IPS DF 6.9 (cell line): ENCODE results near the gene PYHIN1.
"Not testable (repeated sequence)": the region's sequence is repeated elsewhere in the genome, so short reads cannot be mapped to it uniquely, and the experiment has no call there.

ENCODE experiments used
- DNase-seq: peaks from one replicate; pipeline ENCODE4 v3.0.0-alpha.2; 2013; ENCODE audit warnings: low read depth, low spot score
- H3K27ac ChIP-seq: one replicate; pipeline ENCODE4 v1.5.1; 2013; ENCODE audit warnings: low read length, control low read depth
- H3K27me3 ChIP-seq: 2 replicates; pipeline ENCODE4 v1.6.1; 2013; ENCODE audit warnings: mild to moderate bottlenecking, low read length; ENCODE audit not compliant: control insufficient read depth, insufficient read depth
- H3K36me3 ChIP-seq: 2 replicates; pipeline ENCODE4 v1.6.1; 2013; ENCODE audit warnings: low read length; ENCODE audit not compliant: control insufficient read depth, insufficient read depth
- H3K4me1 ChIP-seq: 2 replicates; pipeline ENCODE4 v1.6.1; 2013; ENCODE audit warnings: low read length; ENCODE audit not compliant: control insufficient read depth, insufficient read depth
- H3K4me3 ChIP-seq: 2 replicates; pipeline ENCODE4 v1.5.1; 2013; ENCODE audit warnings: mild to moderate bottlenecking, low read length
- H3K9me3 ChIP-seq: 2 replicates; pipeline ENCODE4 v1.6.1; 2013; ENCODE audit warnings: low read length, inconsistent platforms; ENCODE audit not compliant: control insufficient read depth, insufficient read depth
- WGBS: extraction: QIAGEN DNeasy Blood & Tissue Kit; methylation state at CpG from one replicate; pipeline ENCODE4 v1.1.7; 2013; ENCODE audit warnings: mixed read lengths, missing lambda C conversion rate; ENCODE audit not compliant: insufficient read length, insufficient coverage; 5-methylcytosine and 5-hydroxymethylcytosine counted together

PYHIN1 gene

GRCh38 chr1:159010391-159010790 lies 79.0 kb downstream of the PYHIN1 start:
- peaks cover 2% of the 10 kb centered on the region; the same call in 1 of the 2 replicates for H3K27me3 ChIP-seq
- no peak overlapping the region for H3K4me3 ChIP-seq
- no CpG with 5 or more reads among the region's 5 CpGs for WGBS
- H3K4me1 ChIP-seq, result 0 out of 2 replicates have a peak, but pooled peaks cover 2% of the 10 kb centered on the region
- no peaks in the 10 kb centered on the region for H3K9me3 ChIP-seq
- no peaks in the 10 kb centered on the region for H3K36me3 ChIP-seq
- H3K27ac ChIP-seq, result no peak overlapping the region
- no peak for DNase-seq

- not testable (repeated sequence) for DNase-seq, H3K27ac ChIP-seq, H3K27me3 ChIP-seq, H3K9me3 ChIP-seq, H3K4me1 ChIP-seq, H3K4me3 ChIP-seq, H3K36me3 ChIP-seq
- WGBS, result no CpG with 5 or more reads among the region's 9 CpGs
Measured at GRCh38 chr1:159011001-159011400, 79.6 kb downstream of the PYHIN1 start.

GRCh38 chr1:159011751-159012150 lies 80.4 kb downstream of the PYHIN1 start:
- Histone ChIP-seq H3K9me3 (no peaks in the 10 kb centered on the region), H3K27ac (no peak overlapping the region), H3K36me3 (no peaks in the 10 kb centered on the region), H3K27me3 (no peaks in the 10 kb centered on the region; the same call in 1 of the 2 replicates), H3K4me3 (no peak overlapping the region), H3K4me1 (no peaks in the 10 kb centered on the region)
- DNase-seq, result no peak

- no CpG with 5 or more reads among the region's 6 CpGs for WGBS
- Histone ChIP-seq H3K4me3 (no peak overlapping the region), H3K27me3 (no peaks in the 10 kb centered on the region; the same call in 1 of the 2 replicates), H3K4me1 (no peaks in the 10 kb centered on the region), H3K36me3 (no peaks in the 10 kb centered on the region), H3K27ac (no peak overlapping the region), H3K9me3 (no peaks in the 10 kb centered on the region)
- no peak for DNase-seq
Measured at GRCh38 chr1:159012495-159012894, 81.1 kb downstream of the PYHIN1 start.

GRCh38 chr1:159014003-159014571 lies 82.7 kb downstream of the PYHIN1 start:
- Histone ChIP-seq H3K27me3 (no peaks in the 10 kb centered on the region), H3K4me1 (no peaks in the 10 kb centered on the region), H3K9me3 (no peaks in the 10 kb centered on the region), H3K36me3 (no peaks in the 10 kb centered on the region), H3K4me3 (no peak overlapping the region), H3K27ac (no peak overlapping the region)
- no peak for DNase-seq
- WGBS, result no CpG with 5 or more reads among the region's 3 CpGs

- no peak overlapping the region for H3K4me3 ChIP-seq
- WGBS, result no CpG with 5 or more reads among the region's 3 CpGs
- no peaks in the 10 kb centered on the region for H3K4me1 ChIP-seq
- no peaks in the 10 kb centered on the region for H3K9me3 ChIP-seq
- DNase-seq, result no peak
- no peaks in the 10 kb centered on the region for H3K27me3 ChIP-seq
- H3K36me3 ChIP-seq, result no peaks in the 10 kb centered on the region
- H3K27ac ChIP-seq, result no peak overlapping the region
Measured at GRCh38 chr1:159014851-159015250, 83.5 kb downstream of the PYHIN1 start.

- no peak overlapping the region for H3K27ac ChIP-seq
- no peak overlapping the region for H3K4me3 ChIP-seq
- no peaks in the 10 kb centered on the region for H3K27me3 ChIP-seq
- no CpG with 5 or more reads among the region's 4 CpGs for WGBS
- no peak for DNase-seq
- no peaks in the 10 kb centered on the region for H3K4me1 ChIP-seq
- no peaks in the 10 kb centered on the region for H3K9me3 ChIP-seq
- no peaks in the 10 kb centered on the region for H3K36me3 ChIP-seq
Measured at GRCh38 chr1:159015440-159015909, 84.1 kb downstream of the PYHIN1 start.

GRCh38 chr1:159023723-159024122 lies 92.4 kb downstream of the PYHIN1 start:
- Histone ChIP-seq H3K4me1 (no peaks in the 10 kb centered on the region), H3K27me3 (no peaks in the 10 kb centered on the region), H3K27ac (no peak overlapping the region), H3K9me3 (no peaks in the 10 kb centered on the region), H3K4me3 (no peak overlapping the region), H3K36me3 (no peaks in the 10 kb centered on the region)
- DNase-seq, result no peak
- no CpG with 5 or more reads among the region's 10 CpGs for WGBS

- Histone ChIP-seq H3K27ac (no peak overlapping the region), H3K4me3 (no peak overlapping the region), H3K4me1 (no peaks in the 10 kb centered on the region), H3K36me3 (no peaks in the 10 kb centered on the region), H3K9me3 (no peaks in the 10 kb centered on the region), H3K27me3 (no peaks in the 10 kb centered on the region)
- DNase-seq, result no peak
- no CpG with 5 or more reads among the region's 7 CpGs for WGBS
Measured at GRCh38 chr1:159025043-159025442, 93.7 kb downstream of the PYHIN1 start.
